NCI-H146 (cell line): Measurements from ENCODE around the gene ENTPD7.
"Not testable (repeated sequence)": the region's sequence is repeated elsewhere in the genome, so short reads cannot be mapped to it uniquely, and the experiment has no call there.

Experiments
- DNase-seq: peaks from one replicate; lab custom pipeline; 2025; lab: John Stamatoyannopoulos, UW

The ENTPD7 gene

GRCh38 chr10:99743841-99744240 is 84.5 kb downstream of the ENTPD7 start:
- no peak for DNase-seq

- not testable (repeated sequence) for DNase-seq
These were observed 86.9 kb downstream of the ENTPD7 start for GRCh38 chr10:99746166-99746565.

- DNase-seq, result no peak
These were observed 89.6 kb downstream of the ENTPD7 start for GRCh38 chr10:99748823-99749451.

- DNase-seq, result no peak
These were observed 91.3 kb downstream of the ENTPD7 start for GRCh38 chr10:99750641-99751040.

GRCh38 chr10:99754670-99755069 is 95.4 kb downstream of the ENTPD7 start:
- DNase-seq, result no peak
